Measurements from ENCODE around the gene RNF135. TPM values are rescaled to one million over a fixed set of nuclear protein-coding genes. Genes with fewer than 3 reads are reported as not detected.
"Not testable (repeated sequence)": the region's sequence is repeated elsewhere in the genome, so short reads cannot be mapped to it uniquely, and the experiment has no call there.

RNF135 gene
- total RNA-seq, 4 donors from 2014 or later: 18.4 to 31.4 (median 24.5) TPM

GRCh38 chr17:30961209-30962188 is 9.3 kb upstream of the RNF135 start:
- TF ChIP-seq, protein P1, sequence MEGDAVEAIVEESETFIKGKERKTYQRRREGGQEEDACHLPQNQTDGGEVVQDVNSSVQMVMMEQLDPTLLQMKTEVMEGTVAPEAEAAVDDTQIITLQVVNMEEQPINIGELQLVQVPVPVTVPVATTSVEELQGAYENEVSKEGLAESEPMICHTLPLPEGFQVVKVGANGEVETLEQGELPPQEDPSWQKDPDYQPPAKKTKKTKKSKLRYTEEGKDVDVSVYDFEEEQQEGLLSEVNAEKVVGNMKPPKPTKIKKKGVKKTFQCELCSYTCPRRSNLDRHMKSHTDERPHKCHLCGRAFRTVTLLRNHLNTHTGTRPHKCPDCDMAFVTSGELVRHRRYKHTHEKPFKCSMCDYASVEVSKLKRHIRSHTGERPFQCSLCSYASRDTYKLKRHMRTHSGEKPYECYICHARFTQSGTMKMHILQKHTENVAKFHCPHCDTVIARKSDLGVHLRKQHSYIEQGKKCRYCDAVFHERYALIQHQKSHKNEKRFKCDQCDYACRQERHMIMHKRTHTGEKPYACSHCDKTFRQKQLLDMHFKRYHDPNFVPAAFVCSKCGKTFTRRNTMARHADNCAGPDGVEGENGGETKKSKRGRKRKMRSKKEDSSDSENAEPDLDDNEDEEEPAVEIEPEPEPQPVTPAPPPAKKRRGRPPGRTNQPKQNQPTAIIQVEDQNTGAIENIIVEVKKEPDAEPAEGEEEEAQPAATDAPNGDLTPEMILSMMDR (IDR thresholded peaks at IDR 0.05): no peak
- no peak for TF ChIP-seq POLR2A (IDR thresholded peaks at IDR 0.05)
- Histone ChIP-seq H3K4me1 (peaks cover 0 to 4% (median 1%) of the 10 kb centered on the region in 4 donors), H3K27ac (peak overlapping the region in 2 of 4 donors; percentile 6 to 28), H3K4me3 (no peak overlapping the region), H3K9me3 (no peaks in the 10 kb centered on the region), H3K36me3 (no peaks in the 10 kb centered on the region), H3K27me3 (no peaks in the 10 kb centered on the region)
- DNase-seq: peak in 2 of 3 donors; percentile 62 to 64

- not testable (repeated sequence) for H3K36me3 ChIP-seq, H3K9me3 ChIP-seq, H3K4me1 ChIP-seq, H3K4me3 ChIP-seq, H3K27me3 ChIP-seq, H3K27ac ChIP-seq
- peak in 1 of 3 donors; percentile 36 for DNase-seq
Measured at GRCh38 chr17:30964312-30964711, 6.5 kb upstream of the RNF135 start.

GRCh38 chr17:30964876-30965275 is 6.0 kb upstream of the RNF135 start:
- peak in 1 of 3 donors; percentile 4 for DNase-seq
- TF ChIP-seq, protein P1 (IDR thresholded peaks at IDR 0.05): no peak
- no peak for TF ChIP-seq POLR2A (IDR thresholded peaks at IDR 0.05)
- no peaks in the 10 kb centered on the region for H3K36me3 ChIP-seq
- H3K9me3 ChIP-seq: no peaks in the 10 kb centered on the region
- peaks cover 0 to 3% (median 0%) of the 10 kb centered on the region in 4 donors for H3K4me1 ChIP-seq
- no peak overlapping the region for H3K27ac ChIP-seq
- no peaks in the 10 kb centered on the region for H3K27me3 ChIP-seq
- no peak overlapping the region for H3K4me3 ChIP-seq

- peak in 1 of 3 donors; percentile 15 for DNase-seq
- no peak overlapping the region for H3K4me3 ChIP-seq
- TF ChIP-seq, protein P1 (IDR thresholded peaks at IDR 0.05): no peak
- TF ChIP-seq POLR2A (IDR thresholded peaks at IDR 0.05): no peak
- H3K4me1 ChIP-seq: peaks cover 0 to 4% (median 1%) of the 10 kb centered on the region in 4 donors
- no peaks in the 10 kb centered on the region for H3K27me3 ChIP-seq
- H3K36me3 ChIP-seq: no peaks in the 10 kb centered on the region
- no peaks in the 10 kb centered on the region for H3K9me3 ChIP-seq
- no peak overlapping the region for H3K27ac ChIP-seq
Measured at GRCh38 chr17:30965686-30966085, 5.2 kb upstream of the RNF135 start.

- not testable (repeated sequence) for H3K4me3 ChIP-seq, H3K9me3 ChIP-seq, H3K27me3 ChIP-seq, H3K4me1 ChIP-seq, H3K36me3 ChIP-seq
- peak in 1 of 3 donors; percentile 44 for DNase-seq
- H3K27ac ChIP-seq: peak overlapping the region in 1 of 4 donors; percentile 68
Measured at GRCh38 chr17:30967911-30968310, 2.9 kb upstream of the RNF135 start.

GRCh38 chr17:30969989-30970830 is 629 bp upstream of the RNF135 start:
- peak; percentile 54 to 73 (median 66) for DNase-seq
- no peaks in the 10 kb centered on the region for H3K27me3 ChIP-seq
- H3K4me3 ChIP-seq: peak overlapping the region; percentile 58 to 79 (median 74)
- H3K9me3 ChIP-seq: no peaks in the 10 kb centered on the region
- peaks cover 0 to 9% (median 3%) of the 10 kb centered on the region in 4 donors for H3K4me1 ChIP-seq
- H3K36me3 ChIP-seq: no peaks in the 10 kb centered on the region
- peak overlapping the region; percentile 86 to 98 (median 97) for H3K27ac ChIP-seq
- no peak for TF ChIP-seq POLR2A (IDR thresholded peaks at IDR 0.05)
- TF ChIP-seq, protein P1 (IDR thresholded peaks at IDR 0.05): no peak

Data from Peyer's patch (tissue), 4 donors.